Astrocyte of the cerebellum (primary cell): ENCODE data around the gene NUAK1.
"Not testable (repeated sequence)": the region's sequence is repeated elsewhere in the genome, so short reads cannot be mapped to it uniquely, and the experiment has no call there.

Experiments used
- DNase-seq: peaks from one replicate; pipeline ENCODE4 v3.0.0-alpha.2; 2011; ENCODE audit warnings: low read depth
- H3K4me3 ChIP-seq: 2 replicates; pipeline ENCODE4 v1.5.1; 2011; ENCODE audit warnings: mild to moderate bottlenecking, low read depth, low read length, moderate library complexity
- in situ Hi-C: cut with HindIII; loops from 2 replicates; pipeline ENCODE4 v1.10.0; 2017; ENCODE audit warnings: low sequenced_read_pairs
- TF ChIP-seq, protein P1 (sequence below): IDR thresholded peaks from 2 replicates; pipeline ENCODE4 v1.5.1; 2012; ENCODE audit warnings: low read length, low read depth, moderate library complexity, mild to moderate bottlenecking; ENCODE audit errors: missing control alignments

Gene NUAK1

DNA sequence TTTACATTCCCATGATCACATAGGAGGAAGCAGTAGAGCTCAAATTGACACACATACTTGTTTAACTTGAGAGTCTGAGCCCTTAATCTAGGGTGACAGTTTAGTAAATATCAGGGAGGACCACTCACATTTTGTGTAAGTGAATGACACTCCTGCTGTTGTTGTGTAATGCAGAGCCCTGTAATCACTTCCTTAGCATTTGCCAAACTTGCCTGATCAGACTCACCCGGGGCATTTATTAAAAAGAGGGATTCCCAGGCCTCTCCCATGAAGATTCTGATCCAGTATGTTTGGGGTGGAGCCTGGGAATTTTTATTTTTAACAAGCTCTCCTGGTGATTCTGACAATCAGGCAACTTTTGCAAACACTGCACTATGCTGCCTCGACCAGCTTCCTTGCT, 119.6 kb downstream of the NUAK1 start:
- in situ Hi-C loops: no loop called here
- no peak overlapping the region for H3K4me3 ChIP-seq
- no peak for DNase-seq
- TF ChIP-seq, protein P1, sequence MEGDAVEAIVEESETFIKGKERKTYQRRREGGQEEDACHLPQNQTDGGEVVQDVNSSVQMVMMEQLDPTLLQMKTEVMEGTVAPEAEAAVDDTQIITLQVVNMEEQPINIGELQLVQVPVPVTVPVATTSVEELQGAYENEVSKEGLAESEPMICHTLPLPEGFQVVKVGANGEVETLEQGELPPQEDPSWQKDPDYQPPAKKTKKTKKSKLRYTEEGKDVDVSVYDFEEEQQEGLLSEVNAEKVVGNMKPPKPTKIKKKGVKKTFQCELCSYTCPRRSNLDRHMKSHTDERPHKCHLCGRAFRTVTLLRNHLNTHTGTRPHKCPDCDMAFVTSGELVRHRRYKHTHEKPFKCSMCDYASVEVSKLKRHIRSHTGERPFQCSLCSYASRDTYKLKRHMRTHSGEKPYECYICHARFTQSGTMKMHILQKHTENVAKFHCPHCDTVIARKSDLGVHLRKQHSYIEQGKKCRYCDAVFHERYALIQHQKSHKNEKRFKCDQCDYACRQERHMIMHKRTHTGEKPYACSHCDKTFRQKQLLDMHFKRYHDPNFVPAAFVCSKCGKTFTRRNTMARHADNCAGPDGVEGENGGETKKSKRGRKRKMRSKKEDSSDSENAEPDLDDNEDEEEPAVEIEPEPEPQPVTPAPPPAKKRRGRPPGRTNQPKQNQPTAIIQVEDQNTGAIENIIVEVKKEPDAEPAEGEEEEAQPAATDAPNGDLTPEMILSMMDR: no peak

DNA sequence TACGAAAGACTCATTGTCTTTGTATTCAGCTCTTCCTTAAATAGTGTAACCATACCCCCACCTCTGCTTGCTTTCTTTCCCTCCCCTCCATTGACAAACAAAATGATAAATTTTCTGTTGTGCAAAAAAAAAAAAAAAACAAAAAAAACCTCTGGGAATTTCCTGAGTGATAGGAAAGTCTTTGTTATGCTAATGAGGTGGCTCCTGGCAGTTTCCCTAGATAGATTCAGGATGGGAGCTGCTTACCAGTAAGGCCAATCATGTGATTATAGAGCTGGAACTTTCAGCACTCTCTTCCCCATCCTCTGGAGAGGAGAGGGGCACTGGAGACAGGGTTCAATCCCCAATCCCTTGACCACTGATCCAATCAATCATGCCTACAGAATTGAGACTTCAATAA, 120.5 kb downstream of the NUAK1 start:
- peak; percentile 56 for DNase-seq
- H3K4me3 ChIP-seq: no peak overlapping the region
- in situ Hi-C loops: no loop called here
- TF ChIP-seq, protein P1: no peak

DNA sequence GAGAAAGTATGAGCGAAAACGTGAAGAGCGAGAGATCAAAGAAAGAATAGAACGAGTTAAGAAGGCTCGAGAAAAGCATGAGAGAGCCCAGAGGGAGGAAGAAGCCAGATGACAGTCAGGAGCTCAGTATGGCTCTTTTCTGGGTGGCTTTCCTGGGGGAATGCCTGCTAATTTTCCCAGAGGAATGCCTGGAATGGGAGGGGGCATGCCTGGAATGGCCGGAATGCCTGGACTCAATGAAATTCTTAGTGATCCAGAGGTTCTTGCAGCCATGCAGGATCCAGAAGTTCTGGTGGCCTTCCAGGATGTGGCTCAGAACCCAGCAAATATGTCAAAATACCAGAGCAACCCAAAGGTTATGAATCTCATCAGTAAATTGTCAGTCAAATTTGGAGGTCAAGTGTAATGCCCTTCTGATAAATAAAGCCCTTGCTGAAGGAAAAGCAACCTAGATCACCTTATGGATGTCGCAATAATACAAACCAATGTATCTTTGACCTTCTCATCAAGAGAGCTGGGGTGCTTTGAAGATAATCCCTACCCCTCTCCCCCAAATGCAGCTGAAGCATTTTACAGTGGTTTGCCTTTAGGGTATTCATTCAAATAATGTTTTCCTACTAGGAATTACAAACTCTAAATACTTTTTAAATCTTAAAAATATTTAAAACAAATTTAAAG, 122.0 kb downstream of the NUAK1 start:
- H3K4me3 ChIP-seq, in situ Hi-C loops: not testable (repeated sequence)

DNA sequence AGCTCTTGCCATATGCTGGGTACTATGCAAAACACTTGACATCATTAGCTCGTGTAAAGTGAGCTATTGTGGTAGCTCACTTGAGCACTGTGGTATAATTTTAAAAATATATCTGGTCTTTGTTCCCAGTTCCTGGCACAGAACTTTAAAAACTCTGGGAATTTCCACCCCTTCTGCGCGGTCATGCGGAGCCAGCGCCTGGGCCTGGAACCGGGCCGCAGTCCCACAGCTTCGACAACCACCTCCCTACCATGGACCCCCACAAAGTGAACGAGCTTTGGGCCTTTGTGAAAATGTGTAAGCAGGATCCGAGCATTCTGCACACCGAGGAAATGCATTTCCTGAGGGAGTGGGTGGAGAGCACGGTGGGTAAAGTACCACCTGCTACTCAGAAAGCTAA, 123.1 kb downstream of the NUAK1 start:
- TF ChIP-seq, protein P1: no peak
- DNase-seq: no peak
- H3K4me3 ChIP-seq: no peak overlapping the region
- in situ Hi-C loops: no loop called here

More for the DNA sequence above, 122.0 kb downstream of the NUAK1 start:
- DNase-seq: not testable (repeated sequence)

DNA sequence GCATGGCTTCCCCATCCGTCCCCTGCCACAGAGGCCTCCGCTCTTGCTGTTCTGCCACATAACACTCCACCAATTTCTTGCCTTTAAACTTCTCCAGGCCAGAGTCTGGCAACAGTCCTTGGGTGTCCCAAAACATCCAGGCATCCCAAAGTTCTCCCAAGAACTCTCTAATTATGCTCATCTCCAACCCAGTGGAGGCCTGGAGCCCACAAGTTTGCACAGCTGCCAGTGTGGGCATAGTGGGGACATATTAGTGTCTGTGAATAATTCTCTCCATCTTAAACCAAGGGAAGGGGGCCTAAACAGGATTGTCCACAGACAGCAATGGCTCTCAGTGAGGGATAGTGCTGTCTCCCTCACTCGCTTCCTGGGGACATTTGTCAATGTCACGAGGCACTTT, 124.8 kb downstream of the NUAK1 start:
- DNase-seq: no peak
- in situ Hi-C loops: no loop called here
- no peak overlapping the region for H3K4me3 ChIP-seq
- TF ChIP-seq, protein P1: no peak
